WTC11 (cell line): ENCODE data around the gene NR2C2AP. TPM values are rescaled to one million over a fixed set of nuclear protein-coding genes. Genes with fewer than 3 reads are reported as not detected.

Source experiments
- ATAC-seq: fragments of 200-7000 bp; cut with Tn5 transposase; 2 replicates; pipeline ENCODE4 v1.10.0; 2021; ENCODE audit warnings: mild to moderate bottlenecking, moderate library complexity
- CTCF ChIA-PET: fragments of 300-600 bp; sonication (Branson Sonifier 250); formaldehyde crosslinking; loops from one replicate; lab custom pipeline; 2021; ENCODE audit warnings: antibody characterized with exemption; lab: Charles Lee
- POLR2A ChIA-PET: fragments of 350-600 bp; sonication (Branson Sonifier 250); formaldehyde crosslinking; loops from one replicate; lab custom pipeline; 2021; ENCODE audit warnings: antibody characterized with exemption; lab: Charles Lee
- DNase-seq: peaks from one replicate; pipeline ENCODE4 v3.0.0; 2021; ENCODE audit warnings: low spot score
- H3K27ac Mint-ChIP-seq: 2 replicates; pipeline ENCODE4 v1.8.0; 2021; ENCODE audit warnings: mixed read lengths
- H3K27me3 Mint-ChIP-seq: 2 replicates; pipeline ENCODE4 v1.8.0; 2021; ENCODE audit warnings: low read depth, mild to moderate bottlenecking, moderate library complexity, mixed read lengths
- H3K36me3 Mint-ChIP-seq: 2 replicates; pipeline ENCODE4 v1.8.0; 2021; ENCODE audit warnings: mixed read lengths
- H3K4me1 Mint-ChIP-seq: 2 replicates; pipeline ENCODE4 v1.8.0; 2022; ENCODE audit warnings: mixed read lengths
- H3K4me3 Mint-ChIP-seq: 2 replicates; pipeline ENCODE4 v1.8.0; 2021; ENCODE audit warnings: mild to moderate bottlenecking, moderate library complexity, mixed read lengths
- H3K9me3 Mint-ChIP-seq: 2 replicates; pipeline ENCODE4 v1.8.0; 2021; ENCODE audit warnings: mixed read lengths
- ETV6 ChIP-seq: sonication (generic); formaldehyde crosslinking; IDR thresholded peaks from 2 replicates; pipeline ENCODE4 v1.8.1; 2022; ENCODE audit warnings: mild to moderate bottlenecking, missing genetic modification reagents
- FOXK1 ChIP-seq: sonication (generic); formaldehyde crosslinking; IDR thresholded peaks from 2 replicates; pipeline ENCODE4 v1.8.0; 2022; ENCODE audit warnings: mild to moderate bottlenecking, moderate library complexity, missing genetic modification reagents
- FOXP4 ChIP-seq: sonication (generic); formaldehyde crosslinking; IDR thresholded peaks from 2 replicates; pipeline ENCODE4 v1.8.0; 2022; ENCODE audit warnings: mild to moderate bottlenecking, missing genetic modification reagents
- NFATC4 ChIP-seq: fragments of 250-450 bp; sonication (Bioruptor Pico); IDR thresholded peaks from 2 replicates; pipeline ENCODE4 v1.9.0; 2021; ENCODE audit warnings: mild to moderate bottlenecking
- NFE2L1 ChIP-seq: sonication (generic); formaldehyde crosslinking; IDR thresholded peaks from 2 replicates; pipeline ENCODE4 v1.8.1; 2023; ENCODE audit warnings: missing genetic modification reagents
- NR2C2 ChIP-seq: sonication (generic); formaldehyde crosslinking; IDR thresholded peaks from 2 replicates; pipeline ENCODE4 v1.8.0; 2022; ENCODE audit warnings: mild to moderate bottlenecking, missing genetic modification reagents
- TCF7 ChIP-seq: sonication (generic); formaldehyde crosslinking; IDR thresholded peaks from 2 replicates; pipeline ENCODE4 v1.8.0; 2022; ENCODE audit warnings: mild to moderate bottlenecking, low read depth, missing genetic modification reagents, moderate library complexity
- ZNF121 ChIP-seq: sonication (generic); formaldehyde crosslinking; IDR thresholded peaks from 2 replicates; pipeline ENCODE4 v1.8.0; 2023; ENCODE audit warnings: missing genetic modification reagents
- ZNF263 ChIP-seq: sonication (generic); formaldehyde crosslinking; IDR thresholded peaks from 2 replicates; pipeline ENCODE4 v1.8.1; 2022; ENCODE audit warnings: low read depth, mild to moderate bottlenecking, moderate library complexity, missing genetic modification reagents
- ZNF423 ChIP-seq: fragments of 250-450 bp; sonication (Bioruptor Pico); IDR thresholded peaks from 2 replicates; pipeline ENCODE4 v2.1.2; 2022; ENCODE audit warnings: mild to moderate bottlenecking, moderate library complexity
- ZSCAN18 ChIP-seq: fragments of 250-450 bp; sonication (Bioruptor Pico); IDR thresholded peaks from 2 replicates; pipeline ENCODE4 v2.1.2; 2022; ENCODE audit warnings: mild to moderate bottlenecking, moderate library complexity
- total RNA-seq: library from RNA; stranded (reverse); gene quantifications from 3 replicates; pipeline ENCODE4 v1.2.3, GENCODE V29; 2021
- TF ChIP-seq, protein P1 (sequence below): sonication (generic); formaldehyde crosslinking; IDR thresholded peaks from 2 replicates; pipeline ENCODE4 v1.8.1; 2022; ENCODE audit warnings: mild to moderate bottlenecking, moderate library complexity, missing genetic modification reagents
- TF ChIP-seq, protein P2 (sequence below): sonication (generic); formaldehyde crosslinking; IDR thresholded peaks from 2 replicates; pipeline ENCODE4 v1.8.1; 2022; ENCODE audit warnings: mild to moderate bottlenecking, missing genetic modification reagents, moderate library complexity, borderline replicate concordance
- TF ChIP-seq, protein P3 (sequence below): sonication (generic); formaldehyde crosslinking; IDR thresholded peaks from 2 replicates; pipeline ENCODE4 v1.8.0; 2022; ENCODE audit warnings: missing genetic modification reagents
- TF ChIP-seq, protein P4 (sequence below): fragments of 250-450 bp; sonication (Bioruptor Pico); IDR thresholded peaks from 2 replicates; pipeline ENCODE4 v1.8.0; 2021; ENCODE audit warnings: mild to moderate bottlenecking
- TF ChIP-seq, protein P5 (sequence below): sonication (generic); formaldehyde crosslinking; conservative IDR thresholded peaks from 2 replicates; pipeline ENCODE4 v1.8.1; 2023; ENCODE audit warnings: mild to moderate bottlenecking, low read depth, missing genetic modification reagents, moderate library complexity
- TF ChIP-seq, protein P6 (sequence below): fragments of 200-600 bp; IDR thresholded peaks from 2 replicates; pipeline ENCODE4 v1.8.0; 2022; ENCODE audit warnings: antibody characterized with exemption

The NR2C2AP gene
- total RNA-seq, 1 experiment from 2014 or later = 24.9 TPM

DNA sequence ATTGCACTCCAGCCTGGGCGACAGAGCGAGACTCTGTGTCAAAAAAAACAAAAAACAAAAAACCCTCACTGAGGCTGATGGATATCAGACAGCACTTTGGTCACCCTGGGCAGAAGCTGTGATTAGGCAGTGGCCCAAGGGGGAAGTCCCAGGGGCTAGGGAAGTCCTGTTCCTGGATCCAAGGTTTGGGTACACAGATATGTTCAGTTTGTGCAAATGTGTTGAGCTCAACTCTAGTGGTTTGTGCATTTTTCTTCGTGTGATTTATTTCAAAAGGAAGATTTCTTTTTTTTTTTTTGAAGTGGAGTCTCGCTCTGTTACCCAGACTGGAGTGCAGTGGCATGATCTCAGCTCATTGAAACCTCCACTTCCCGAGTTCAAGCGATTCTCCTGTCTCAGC lies 45.4 kb downstream of the NR2C2AP start:
- H3K36me3 Mint-ChIP-seq = no peaks in the 10 kb centered on the region
- ATAC-seq (no peak), DNase-seq (no peak)
- POLR2A ChIA-PET = interaction anchor here (1.2 kb wide), 1 partner anchor 396 kb away, joined by 3 read pairs; no protein-coding TSS in a partner anchor
- no peaks in the 10 kb centered on the region for H3K9me3 Mint-ChIP-seq
- TF ChIP-seq, protein P1, sequence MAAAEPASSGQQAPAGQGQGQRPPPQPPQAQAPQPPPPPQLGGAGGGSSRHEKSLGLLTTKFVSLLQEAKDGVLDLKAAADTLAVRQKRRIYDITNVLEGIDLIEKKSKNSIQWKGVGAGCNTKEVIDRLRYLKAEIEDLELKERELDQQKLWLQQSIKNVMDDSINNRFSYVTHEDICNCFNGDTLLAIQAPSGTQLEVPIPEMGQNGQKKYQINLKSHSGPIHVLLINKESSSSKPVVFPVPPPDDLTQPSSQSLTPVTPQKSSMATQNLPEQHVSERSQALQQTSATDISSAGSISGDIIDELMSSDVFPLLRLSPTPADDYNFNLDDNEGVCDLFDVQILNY = no peak
- TF ChIP-seq, protein P2, sequence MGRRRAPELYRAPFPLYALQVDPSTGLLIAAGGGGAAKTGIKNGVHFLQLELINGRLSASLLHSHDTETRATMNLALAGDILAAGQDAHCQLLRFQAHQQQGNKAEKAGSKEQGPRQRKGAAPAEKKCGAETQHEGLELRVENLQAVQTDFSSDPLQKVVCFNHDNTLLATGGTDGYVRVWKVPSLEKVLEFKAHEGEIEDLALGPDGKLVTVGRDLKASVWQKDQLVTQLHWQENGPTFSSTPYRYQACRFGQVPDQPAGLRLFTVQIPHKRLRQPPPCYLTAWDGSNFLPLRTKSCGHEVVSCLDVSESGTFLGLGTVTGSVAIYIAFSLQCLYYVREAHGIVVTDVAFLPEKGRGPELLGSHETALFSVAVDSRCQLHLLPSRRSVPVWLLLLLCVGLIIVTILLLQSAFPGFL (CRISPR knock-in tag) = no peak
- no peak for TF ChIP-seq ZNF263
- TF ChIP-seq NR2C2 = no peak
- TF ChIP-seq FOXP4 = no peak
- no peak for TF ChIP-seq TCF7 (CRISPR knock-in tag)
- no peak for TF ChIP-seq NFE2L1 (CRISPR knock-in tag)
- TF ChIP-seq, protein P3, sequence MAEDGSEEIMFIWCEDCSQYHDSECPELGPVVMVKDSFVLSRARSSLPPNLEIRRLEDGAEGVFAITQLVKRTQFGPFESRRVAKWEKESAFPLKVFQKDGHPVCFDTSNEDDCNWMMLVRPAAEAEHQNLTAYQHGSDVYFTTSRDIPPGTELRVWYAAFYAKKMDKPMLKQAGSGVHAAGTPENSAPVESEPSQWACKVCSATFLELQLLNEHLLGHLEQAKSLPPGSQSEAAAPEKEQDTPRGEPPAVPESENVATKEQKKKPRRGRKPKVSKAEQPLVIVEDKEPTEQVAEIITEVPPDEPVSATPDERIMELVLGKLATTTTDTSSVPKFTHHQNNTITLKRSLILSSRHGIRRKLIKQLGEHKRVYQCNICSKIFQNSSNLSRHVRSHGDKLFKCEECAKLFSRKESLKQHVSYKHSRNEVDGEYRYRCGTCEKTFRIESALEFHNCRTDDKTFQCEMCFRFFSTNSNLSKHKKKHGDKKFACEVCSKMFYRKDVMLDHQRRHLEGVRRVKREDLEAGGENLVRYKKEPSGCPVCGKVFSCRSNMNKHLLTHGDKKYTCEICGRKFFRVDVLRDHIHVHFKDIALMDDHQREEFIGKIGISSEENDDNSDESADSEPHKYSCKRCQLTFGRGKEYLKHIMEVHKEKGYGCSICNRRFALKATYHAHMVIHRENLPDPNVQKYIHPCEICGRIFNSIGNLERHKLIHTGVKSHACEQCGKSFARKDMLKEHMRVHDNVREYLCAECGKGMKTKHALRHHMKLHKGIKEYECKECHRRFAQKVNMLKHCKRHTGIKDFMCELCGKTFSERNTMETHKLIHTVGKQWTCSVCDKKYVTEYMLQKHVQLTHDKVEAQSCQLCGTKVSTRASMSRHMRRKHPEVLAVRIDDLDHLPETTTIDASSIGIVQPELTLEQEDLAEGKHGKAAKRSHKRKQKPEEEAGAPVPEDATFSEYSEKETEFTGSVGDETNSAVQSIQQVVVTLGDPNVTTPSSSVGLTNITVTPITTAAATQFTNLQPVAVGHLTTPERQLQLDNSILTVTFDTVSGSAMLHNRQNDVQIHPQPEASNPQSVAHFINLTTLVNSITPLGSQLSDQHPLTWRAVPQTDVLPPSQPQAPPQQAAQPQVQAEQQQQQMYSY (CRISPR knock-in tag) = no peak
- no peak for TF ChIP-seq ETV6
- no peak for TF ChIP-seq FOXK1 (CRISPR knock-in tag)
- TF ChIP-seq, protein P4, sequence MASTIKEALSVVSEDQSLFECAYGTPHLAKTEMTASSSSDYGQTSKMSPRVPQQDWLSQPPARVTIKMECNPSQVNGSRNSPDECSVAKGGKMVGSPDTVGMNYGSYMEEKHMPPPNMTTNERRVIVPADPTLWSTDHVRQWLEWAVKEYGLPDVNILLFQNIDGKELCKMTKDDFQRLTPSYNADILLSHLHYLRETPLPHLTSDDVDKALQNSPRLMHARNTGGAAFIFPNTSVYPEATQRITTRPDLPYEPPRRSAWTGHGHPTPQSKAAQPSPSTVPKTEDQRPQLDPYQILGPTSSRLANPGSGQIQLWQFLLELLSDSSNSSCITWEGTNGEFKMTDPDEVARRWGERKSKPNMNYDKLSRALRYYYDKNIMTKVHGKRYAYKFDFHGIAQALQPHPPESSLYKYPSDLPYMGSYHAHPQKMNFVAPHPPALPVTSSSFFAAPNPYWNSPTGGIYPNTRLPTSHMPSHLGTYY (CRISPR knock-in tag) = no peak
- TF ChIP-seq, protein P5, sequence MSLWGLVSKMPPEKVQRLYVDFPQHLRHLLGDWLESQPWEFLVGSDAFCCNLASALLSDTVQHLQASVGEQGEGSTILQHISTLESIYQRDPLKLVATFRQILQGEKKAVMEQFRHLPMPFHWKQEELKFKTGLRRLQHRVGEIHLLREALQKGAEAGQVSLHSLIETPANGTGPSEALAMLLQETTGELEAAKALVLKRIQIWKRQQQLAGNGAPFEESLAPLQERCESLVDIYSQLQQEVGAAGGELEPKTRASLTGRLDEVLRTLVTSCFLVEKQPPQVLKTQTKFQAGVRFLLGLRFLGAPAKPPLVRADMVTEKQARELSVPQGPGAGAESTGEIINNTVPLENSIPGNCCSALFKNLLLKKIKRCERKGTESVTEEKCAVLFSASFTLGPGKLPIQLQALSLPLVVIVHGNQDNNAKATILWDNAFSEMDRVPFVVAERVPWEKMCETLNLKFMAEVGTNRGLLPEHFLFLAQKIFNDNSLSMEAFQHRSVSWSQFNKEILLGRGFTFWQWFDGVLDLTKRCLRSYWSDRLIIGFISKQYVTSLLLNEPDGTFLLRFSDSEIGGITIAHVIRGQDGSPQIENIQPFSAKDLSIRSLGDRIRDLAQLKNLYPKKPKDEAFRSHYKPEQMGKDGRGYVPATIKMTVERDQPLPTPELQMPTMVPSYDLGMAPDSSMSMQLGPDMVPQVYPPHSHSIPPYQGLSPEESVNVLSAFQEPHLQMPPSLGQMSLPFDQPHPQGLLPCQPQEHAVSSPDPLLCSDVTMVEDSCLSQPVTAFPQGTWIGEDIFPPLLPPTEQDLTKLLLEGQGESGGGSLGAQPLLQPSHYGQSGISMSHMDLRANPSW (CRISPR knock-in tag) = no peak
- no peak for TF ChIP-seq ZNF121 (CRISPR knock-in tag)
- no peak for TF ChIP-seq NFATC4 (CRISPR knock-in tag)
- TF ChIP-seq ZSCAN18 (CRISPR knock-in tag) = no peak
- TF ChIP-seq, protein P6, sequence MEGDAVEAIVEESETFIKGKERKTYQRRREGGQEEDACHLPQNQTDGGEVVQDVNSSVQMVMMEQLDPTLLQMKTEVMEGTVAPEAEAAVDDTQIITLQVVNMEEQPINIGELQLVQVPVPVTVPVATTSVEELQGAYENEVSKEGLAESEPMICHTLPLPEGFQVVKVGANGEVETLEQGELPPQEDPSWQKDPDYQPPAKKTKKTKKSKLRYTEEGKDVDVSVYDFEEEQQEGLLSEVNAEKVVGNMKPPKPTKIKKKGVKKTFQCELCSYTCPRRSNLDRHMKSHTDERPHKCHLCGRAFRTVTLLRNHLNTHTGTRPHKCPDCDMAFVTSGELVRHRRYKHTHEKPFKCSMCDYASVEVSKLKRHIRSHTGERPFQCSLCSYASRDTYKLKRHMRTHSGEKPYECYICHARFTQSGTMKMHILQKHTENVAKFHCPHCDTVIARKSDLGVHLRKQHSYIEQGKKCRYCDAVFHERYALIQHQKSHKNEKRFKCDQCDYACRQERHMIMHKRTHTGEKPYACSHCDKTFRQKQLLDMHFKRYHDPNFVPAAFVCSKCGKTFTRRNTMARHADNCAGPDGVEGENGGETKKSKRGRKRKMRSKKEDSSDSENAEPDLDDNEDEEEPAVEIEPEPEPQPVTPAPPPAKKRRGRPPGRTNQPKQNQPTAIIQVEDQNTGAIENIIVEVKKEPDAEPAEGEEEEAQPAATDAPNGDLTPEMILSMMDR = no peak
- TF ChIP-seq ZNF423 (CRISPR knock-in tag) = no peak
- H3K4me3 Mint-ChIP-seq = no peak overlapping the region
- CTCF ChIA-PET = interaction anchor here (0.7 to 3.5 kb wide), 3 partner anchors 12 to 42 kb away, joined by 3 to 18 read pairs (median 6); no protein-coding TSS in a partner anchor
- no peak overlapping the region for H3K27ac Mint-ChIP-seq
- H3K4me1 Mint-ChIP-seq = peaks cover 12% of the 10 kb centered on the region
- peaks cover 40% of the 10 kb centered on the region for H3K27me3 Mint-ChIP-seq
